Activated T-helper 2 cell treated with anti-CD3 and anti-CD28 coated beads, Interferon-gamma antibody, Interleukin-2, Interleukin-4, amounts not matched to agents 10 μg/mL and 5 μg/mL and 100 μg/mL, durations not matched to agents 14 hours and 24 hours and 36 hours (primary cell): ENCODE measurements around the gene PIBF1. TPM values are rescaled to one million over a fixed set of nuclear protein-coding genes. Genes with fewer than 3 reads are reported as not detected.
"Not testable (repeated sequence)": the region's sequence is repeated elsewhere in the genome, so short reads cannot be mapped to it uniquely, and the experiment has no call there.

Experiments used
- DNase-seq: peaks from one replicate; pipeline ENCODE4 v3.0.0; 2021; ENCODE audit warnings: low spot score
- H3K27ac Mint-ChIP-seq: one replicate; pipeline ENCODE4 v1.8.0; 2021; ENCODE audit warnings: mixed read lengths
- H3K27me3 Mint-ChIP-seq: one replicate; pipeline ENCODE4 v1.8.0; 2021; ENCODE audit warnings: low read depth, mixed read lengths
- H3K36me3 Mint-ChIP-seq: one replicate; pipeline ENCODE4 v1.8.0; 2021; ENCODE audit warnings: low read depth, mixed read lengths
- H3K4me1 Mint-ChIP-seq: one replicate; pipeline ENCODE4 v1.8.0; 2021; ENCODE audit warnings: low read depth, mixed read lengths
- H3K4me3 Mint-ChIP-seq: one replicate; pipeline ENCODE4 v1.8.0; 2021; ENCODE audit warnings: low read depth, mild to moderate bottlenecking, moderate library complexity, mixed read lengths
- H3K9me3 Mint-ChIP-seq: one replicate; pipeline ENCODE4 v1.8.0; 2021; ENCODE audit warnings: mixed read lengths
- intact Hi-C: fragments of 100-400 bp; cut with micrococcal nuclease; formaldehyde crosslinking; loops from one replicate; pipeline ENCODE4 v1.15.1; 2023
- total RNA-seq: library from RNA; stranded (reverse); gene quantifications from 2 replicates; pipeline ENCODE4 v1.2.3, GENCODE V29; 2022

Gene PIBF1
- 19.6 and 22.1 TPM in 2 replicates for total RNA-seq

DNA sequence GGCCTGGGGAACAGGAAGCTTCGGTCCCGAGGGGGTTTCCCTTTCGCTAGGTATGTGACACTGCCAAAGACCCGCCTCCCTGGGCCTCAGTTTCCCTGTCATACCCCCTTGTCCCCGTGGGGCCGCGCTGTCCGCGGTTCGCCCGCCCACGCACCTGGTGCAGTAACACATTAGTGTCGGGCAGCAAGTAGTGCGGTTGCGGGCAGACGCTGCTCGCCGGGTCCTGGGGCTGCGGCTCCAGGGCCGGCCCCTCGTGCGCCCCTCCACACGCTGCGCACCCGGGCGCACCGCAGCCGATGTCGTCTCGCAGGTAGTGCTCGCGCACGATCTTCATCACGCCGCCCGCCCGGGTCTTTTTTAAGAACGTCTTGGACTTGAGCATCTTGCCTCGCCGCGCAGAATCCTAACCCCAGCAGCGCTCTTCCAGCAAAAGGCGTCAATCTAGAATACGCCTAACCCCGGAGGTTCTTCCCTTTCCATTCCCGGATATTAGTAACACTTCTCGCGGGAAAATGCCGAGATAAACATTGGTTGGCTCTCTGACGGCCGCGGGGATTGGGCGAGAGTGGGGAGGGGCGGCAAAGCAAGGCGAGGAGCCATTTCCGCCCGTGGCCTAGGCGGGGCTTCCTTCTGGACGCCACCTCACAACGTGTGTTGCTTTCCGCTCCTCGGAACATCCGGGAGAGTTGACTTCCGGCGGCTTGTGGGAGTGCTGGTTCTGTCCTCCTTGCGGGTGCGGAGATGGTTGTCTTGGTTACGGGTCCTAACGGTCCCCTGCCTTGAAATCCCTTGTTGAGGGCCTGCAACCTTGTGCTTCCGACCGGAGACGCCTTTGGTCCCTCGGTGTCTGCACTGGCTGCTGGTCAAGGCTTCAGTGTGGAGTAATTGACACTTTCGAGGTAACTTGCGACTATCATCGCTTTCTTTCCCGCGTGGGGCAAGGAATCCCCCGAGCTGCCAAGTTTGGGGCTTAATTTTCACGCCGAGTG is at the start of gene PIBF1, which contains the start of gene DIS3:
Gene PIBF1, plus strand, starts transcription at position 683 of the 989 bp plus-strand sequence. CDS start 1,337 bp downstream, outside the sequence.
Gene DIS3, minus strand, starts transcription at position 450 of the 989 bp plus-strand sequence. Its CDS starts 68 bp downstream, at position 382.
- Mint-ChIP-seq H3K27me3 (no peaks in the 10 kb centered on the region), H3K36me3 (peaks cover 62% of the 10 kb centered on the region), H3K4me3 (peak within 1 kb of the TSS; percentile 95), H3K27ac (peak within 1 kb of the TSS; percentile 97), H3K9me3 (no peaks in the 10 kb centered on the region), H3K4me1 (peaks cover 51% of the 10 kb centered on the region)
- peak; percentile 98 for DNase-seq
- intact Hi-C loops = loop anchor here (1.0 to 5.0 kb wide), 6 partner anchors 10 to 1351 kb away; partner anchors contain the start of genes BORA, KLF12 and MZT1

DNA sequence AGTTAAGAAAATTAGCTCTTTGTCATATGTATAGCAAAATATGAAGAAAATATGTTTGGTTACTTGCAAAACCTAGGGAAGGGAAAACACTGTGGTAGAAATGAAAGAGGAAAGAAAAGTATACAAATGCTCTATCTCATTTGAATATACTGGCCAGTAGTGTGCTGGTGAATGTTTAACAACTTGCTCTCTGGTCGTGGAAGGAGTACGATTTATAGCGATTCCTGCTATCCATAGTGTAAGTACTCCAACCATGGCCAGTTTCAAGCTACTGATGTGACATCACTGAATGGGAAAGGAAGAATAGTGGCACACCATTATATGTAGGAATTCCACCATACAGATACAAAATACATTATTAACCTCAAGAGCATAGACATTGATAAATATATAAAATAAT is 44.9 kb upstream of the PIBF1 start:
- no peaks in the 10 kb centered on the region for H3K27me3 Mint-ChIP-seq
- H3K4me3 Mint-ChIP-seq = no peak overlapping the region
- no peak overlapping the region for H3K27ac Mint-ChIP-seq
- peaks cover 71% of the 10 kb centered on the region for H3K36me3 Mint-ChIP-seq
- no peaks in the 10 kb centered on the region for H3K9me3 Mint-ChIP-seq
- H3K4me1 Mint-ChIP-seq = peaks cover 31% of the 10 kb centered on the region
- DNase-seq = no peak
- intact Hi-C loops = no loop called here

- DNase-seq = no peak
- intact Hi-C loops = loop anchor here (5.0 kb wide), 1 partner anchor 42 kb away; the partner anchor contains the start of genes DIS3 and PIBF1
- Mint-ChIP-seq H3K36me3 (peaks cover 67% of the 10 kb centered on the region), H3K9me3 (no peaks in the 10 kb centered on the region), H3K4me3 (no peak overlapping the region), H3K27me3 (no peaks in the 10 kb centered on the region), H3K4me1 (peaks cover 26% of the 10 kb centered on the region), H3K27ac (no peak overlapping the region)
Observed at GRCh38 chr13:72740015-72740414, 41.9 kb upstream of the PIBF1 start.

DNA sequence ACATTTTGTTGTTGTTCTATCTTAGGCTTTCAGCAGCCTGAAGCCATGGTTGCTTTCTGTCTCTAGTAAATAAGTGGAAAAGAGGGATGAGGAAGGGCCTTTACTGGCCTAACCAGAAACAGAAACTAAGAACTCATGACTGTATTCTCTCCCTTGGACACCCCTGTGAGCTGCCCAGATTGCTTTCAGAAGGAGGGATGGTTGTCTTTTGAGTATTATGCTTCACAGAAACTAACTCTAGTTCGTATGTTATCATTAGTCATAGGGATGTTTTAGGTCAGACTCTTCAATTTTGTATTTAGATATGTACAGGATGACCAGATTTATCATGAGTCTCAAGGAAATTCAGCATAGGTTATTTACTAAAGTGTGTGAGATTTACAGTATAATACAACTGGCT is 36.7 kb upstream of the PIBF1 start:
- peaks cover 26% of the 10 kb centered on the region for H3K4me1 Mint-ChIP-seq
- no peak for DNase-seq
- peak overlapping the region; percentile 52 for H3K27ac Mint-ChIP-seq
- no peaks in the 10 kb centered on the region for H3K27me3 Mint-ChIP-seq
- H3K36me3 Mint-ChIP-seq = peaks cover 76% of the 10 kb centered on the region
- H3K9me3 Mint-ChIP-seq = no peaks in the 10 kb centered on the region
- H3K4me3 Mint-ChIP-seq = no peak overlapping the region
- intact Hi-C loops = no loop called here

- DNase-seq = no peak
- intact Hi-C loops = no loop called here
Observed at GRCh38 chr13:72751220-72751619, 30.7 kb upstream of the PIBF1 start.

GRCh38 chr13:72754111-72754510 is 27.8 kb upstream of the PIBF1 start:
- Mint-ChIP-seq H3K4me3 (no peak overlapping the region), H3K27me3 (no peaks in the 10 kb centered on the region), H3K36me3 (peaks cover 80% of the 10 kb centered on the region), H3K27ac (no peak overlapping the region), H3K4me1 (peaks cover 4% of the 10 kb centered on the region), H3K9me3 (no peaks in the 10 kb centered on the region)
- intact Hi-C loops = no loop called here
- no peak for DNase-seq

More at GRCh38 chr13:72751220-72751619, 30.7 kb upstream of the PIBF1 start:
- Mint-ChIP-seq H3K36me3 (peaks cover 87% of the 10 kb centered on the region), H3K27ac (no peak overlapping the region), H3K4me1 (peaks cover 10% of the 10 kb centered on the region), H3K9me3 (no peaks in the 10 kb centered on the region), H3K4me3 (no peak overlapping the region), H3K27me3 (no peaks in the 10 kb centered on the region)

- no peak overlapping the region for H3K4me3 Mint-ChIP-seq
- intact Hi-C loops = loop anchor here (2.0 kb wide), 1 partner anchor 17 kb away; no protein-coding TSS in a partner anchor
- DNase-seq = no peak
- no peak overlapping the region for H3K27ac Mint-ChIP-seq
- H3K9me3 Mint-ChIP-seq = no peaks in the 10 kb centered on the region
- peaks cover 73% of the 10 kb centered on the region for H3K36me3 Mint-ChIP-seq
- H3K27me3 Mint-ChIP-seq = no peaks in the 10 kb centered on the region
- H3K4me1 Mint-ChIP-seq = peaks cover 2% of the 10 kb centered on the region
Observed at GRCh38 chr13:72757792-72758535, 24.0 kb upstream of the PIBF1 start.

DNA sequence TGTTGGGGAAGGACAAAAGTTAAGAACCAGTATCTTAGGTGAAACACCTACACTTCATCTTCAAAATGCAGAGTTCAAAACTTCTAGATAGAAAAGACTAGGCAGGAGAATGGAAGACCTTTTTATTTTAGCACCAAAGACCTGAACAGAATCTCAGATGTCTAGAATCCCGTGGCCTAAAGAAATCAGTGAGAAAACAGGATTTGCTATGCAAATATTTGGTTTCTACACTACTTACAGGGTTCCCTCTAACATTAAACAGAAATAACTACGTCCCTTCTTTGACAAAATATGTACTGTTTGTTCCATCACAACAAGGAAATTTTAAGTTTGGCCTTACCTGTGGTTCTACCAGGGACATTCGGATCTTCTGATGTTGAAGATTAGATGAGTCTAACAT is 21.7 kb upstream of the PIBF1 start:
- peaks cover 74% of the 10 kb centered on the region for H3K36me3 Mint-ChIP-seq
- intact Hi-C loops = no loop called here
- no peaks in the 10 kb centered on the region for H3K27me3 Mint-ChIP-seq
- H3K9me3 Mint-ChIP-seq = no peaks in the 10 kb centered on the region
- H3K4me1 Mint-ChIP-seq = no peaks in the 10 kb centered on the region
- DNase-seq = no peak
- no peak overlapping the region for H3K4me3 Mint-ChIP-seq
- no peak overlapping the region for H3K27ac Mint-ChIP-seq

DNA sequence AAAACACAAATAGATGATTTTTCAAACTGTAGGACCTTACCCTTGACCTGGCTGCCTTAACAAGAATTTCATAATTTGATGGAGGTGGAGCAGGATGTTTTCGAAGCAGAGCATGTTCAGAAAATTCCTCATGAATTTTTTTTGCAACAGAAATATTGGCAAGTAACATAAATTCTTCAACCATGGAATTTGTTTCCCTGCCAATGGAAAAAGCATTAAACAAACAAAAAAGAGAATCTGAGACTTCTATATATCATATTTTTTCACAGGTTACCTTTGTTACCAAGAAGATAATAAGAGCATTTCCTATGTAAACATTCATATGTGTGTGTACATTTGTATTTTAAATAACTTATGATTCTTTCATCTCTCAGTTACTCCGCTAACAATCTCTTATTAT is 18.5 kb upstream of the PIBF1 start:
- Mint-ChIP-seq H3K36me3 (peaks cover 83% of the 10 kb centered on the region), H3K27me3 (no peaks in the 10 kb centered on the region), H3K4me3 (no peak overlapping the region), H3K4me1 (no peaks in the 10 kb centered on the region), H3K9me3 (no peaks in the 10 kb centered on the region), H3K27ac (no peak overlapping the region)
- intact Hi-C loops = no loop called here
- no peak for DNase-seq

GRCh38 chr13:72774019-72774418 is 7.9 kb upstream of the PIBF1 start:
- Mint-ChIP-seq H3K36me3 (peaks cover 83% of the 10 kb centered on the region), H3K4me3 (no peak overlapping the region), H3K27ac (no peak overlapping the region), H3K27me3 (no peaks in the 10 kb centered on the region), H3K9me3 (no peaks in the 10 kb centered on the region), H3K4me1 (peaks cover 20% of the 10 kb centered on the region)
- no peak for DNase-seq
- intact Hi-C loops = loop anchor here (2.0 kb wide), 1 partner anchor 15 kb away; no protein-coding TSS in a partner anchor

DNA sequence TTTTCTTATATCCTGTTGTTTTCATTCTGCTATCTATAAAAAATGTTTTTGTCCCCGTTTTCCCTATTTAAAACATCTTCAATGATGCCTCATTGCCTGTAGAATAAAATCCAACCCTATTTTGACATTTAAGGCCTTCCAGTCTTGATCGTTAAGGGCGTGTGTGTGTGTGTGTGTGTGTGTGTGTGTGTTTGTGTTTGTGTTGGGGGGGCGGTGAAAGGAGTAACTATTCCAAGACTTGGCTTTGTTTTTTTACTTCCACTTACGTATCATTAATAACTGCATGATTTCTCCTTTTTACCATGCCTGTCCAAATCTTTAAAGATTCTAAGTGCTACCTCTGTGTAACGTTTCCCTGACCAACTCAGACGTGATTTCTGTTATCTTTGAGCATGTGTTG is 784 bp downstream of the PIBF1 start:
- no peak for DNase-seq
- Mint-ChIP-seq H3K27ac (peak overlapping the region; percentile 97), H3K27me3 (no peaks in the 10 kb centered on the region), H3K4me1 (peaks cover 44% of the 10 kb centered on the region), H3K4me3 (peak overlapping the region; percentile 95), H3K9me3 (no peaks in the 10 kb centered on the region), H3K36me3 (peaks cover 53% of the 10 kb centered on the region)
- intact Hi-C loops = loop anchor here (1.0 to 5.0 kb wide), 4 partner anchors 11 to 1350 kb away; partner anchors contain the start of gene KLF12

- H3K27me3 Mint-ChIP-seq, DNase-seq, H3K27ac Mint-ChIP-seq, H3K9me3 Mint-ChIP-seq, H3K4me3 Mint-ChIP-seq: not testable (repeated sequence)
- intact Hi-C loops = loop anchor here (5.0 kb wide), 2 partner anchors 42 to 1348 kb away; partner anchors contain the start of gene KLF12
- H3K4me1 Mint-ChIP-seq = peaks cover 36% of the 10 kb centered on the region
- peaks cover 43% of the 10 kb centered on the region for H3K36me3 Mint-ChIP-seq
Observed at GRCh38 chr13:72784679-72785078, 2.7 kb downstream of the PIBF1 start.
